GM12872 (cell line): Measurements from ENCODE around the gene ZNF579.

Experiments
- TF ChIP-seq, protein P1 (sequence below): IDR thresholded peaks from 3 replicates; pipeline ENCODE4 v1.5.1; 2011; ENCODE audit warnings: low read depth, mild to moderate bottlenecking, low read length, moderate library complexity; ENCODE audit not compliant: insufficient read depth

Gene ZNF579

DNA sequence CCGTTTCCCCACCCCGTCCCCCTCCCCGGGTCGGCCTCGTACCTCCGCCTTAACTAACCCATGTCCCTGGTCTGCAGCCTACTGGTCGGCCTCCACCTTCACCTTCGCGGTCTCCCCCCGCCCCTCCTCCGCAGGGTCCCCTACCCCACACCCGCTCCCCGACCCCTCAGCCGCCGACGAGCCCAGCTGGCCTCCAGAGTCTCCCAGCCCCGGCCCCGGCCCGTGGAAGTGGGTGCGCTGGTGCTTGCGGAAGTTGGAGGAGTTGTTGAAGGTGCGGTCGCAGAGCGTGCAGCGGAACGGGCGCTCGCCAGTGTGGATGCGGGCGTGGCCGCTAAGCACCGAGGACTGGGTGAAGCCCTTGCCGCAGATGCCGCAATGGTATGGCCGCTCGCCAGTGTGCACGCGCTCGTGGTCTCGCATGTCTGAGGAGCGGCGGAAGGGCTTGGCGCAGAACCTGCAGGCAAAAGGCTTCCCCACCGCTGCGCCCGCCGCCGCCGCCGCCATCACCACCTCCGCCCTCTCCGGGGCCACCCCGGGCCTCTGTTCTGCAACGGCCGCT is 41.1 kb upstream of the ZNF579 start:
- TF ChIP-seq, protein P1, sequence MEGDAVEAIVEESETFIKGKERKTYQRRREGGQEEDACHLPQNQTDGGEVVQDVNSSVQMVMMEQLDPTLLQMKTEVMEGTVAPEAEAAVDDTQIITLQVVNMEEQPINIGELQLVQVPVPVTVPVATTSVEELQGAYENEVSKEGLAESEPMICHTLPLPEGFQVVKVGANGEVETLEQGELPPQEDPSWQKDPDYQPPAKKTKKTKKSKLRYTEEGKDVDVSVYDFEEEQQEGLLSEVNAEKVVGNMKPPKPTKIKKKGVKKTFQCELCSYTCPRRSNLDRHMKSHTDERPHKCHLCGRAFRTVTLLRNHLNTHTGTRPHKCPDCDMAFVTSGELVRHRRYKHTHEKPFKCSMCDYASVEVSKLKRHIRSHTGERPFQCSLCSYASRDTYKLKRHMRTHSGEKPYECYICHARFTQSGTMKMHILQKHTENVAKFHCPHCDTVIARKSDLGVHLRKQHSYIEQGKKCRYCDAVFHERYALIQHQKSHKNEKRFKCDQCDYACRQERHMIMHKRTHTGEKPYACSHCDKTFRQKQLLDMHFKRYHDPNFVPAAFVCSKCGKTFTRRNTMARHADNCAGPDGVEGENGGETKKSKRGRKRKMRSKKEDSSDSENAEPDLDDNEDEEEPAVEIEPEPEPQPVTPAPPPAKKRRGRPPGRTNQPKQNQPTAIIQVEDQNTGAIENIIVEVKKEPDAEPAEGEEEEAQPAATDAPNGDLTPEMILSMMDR, result no peak

DNA sequence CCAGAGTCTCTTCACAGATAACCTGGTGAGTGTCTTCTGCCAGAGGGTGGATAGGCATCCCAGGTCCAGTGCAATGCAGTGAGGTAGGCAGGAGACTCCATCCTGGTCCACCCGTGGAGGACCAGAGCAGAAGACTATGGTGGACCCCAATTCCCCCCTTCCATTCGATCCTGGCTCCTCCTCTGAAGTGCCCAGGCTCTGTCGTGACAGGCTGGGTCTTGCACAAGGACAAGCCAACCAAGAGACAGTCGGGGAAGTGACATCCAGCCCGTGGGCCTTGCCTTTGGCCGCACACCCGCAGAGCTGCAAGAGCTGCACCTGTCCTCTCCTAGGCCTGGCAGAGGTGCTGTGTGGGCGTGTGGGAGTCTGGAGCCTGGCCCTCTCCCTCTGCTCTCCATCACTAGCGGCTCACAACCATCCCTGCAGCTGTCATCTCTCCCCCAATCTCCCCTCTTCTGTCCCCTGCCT is 40.6 kb upstream of the ZNF579 start:
- TF ChIP-seq, protein P1, result no peak

DNA sequence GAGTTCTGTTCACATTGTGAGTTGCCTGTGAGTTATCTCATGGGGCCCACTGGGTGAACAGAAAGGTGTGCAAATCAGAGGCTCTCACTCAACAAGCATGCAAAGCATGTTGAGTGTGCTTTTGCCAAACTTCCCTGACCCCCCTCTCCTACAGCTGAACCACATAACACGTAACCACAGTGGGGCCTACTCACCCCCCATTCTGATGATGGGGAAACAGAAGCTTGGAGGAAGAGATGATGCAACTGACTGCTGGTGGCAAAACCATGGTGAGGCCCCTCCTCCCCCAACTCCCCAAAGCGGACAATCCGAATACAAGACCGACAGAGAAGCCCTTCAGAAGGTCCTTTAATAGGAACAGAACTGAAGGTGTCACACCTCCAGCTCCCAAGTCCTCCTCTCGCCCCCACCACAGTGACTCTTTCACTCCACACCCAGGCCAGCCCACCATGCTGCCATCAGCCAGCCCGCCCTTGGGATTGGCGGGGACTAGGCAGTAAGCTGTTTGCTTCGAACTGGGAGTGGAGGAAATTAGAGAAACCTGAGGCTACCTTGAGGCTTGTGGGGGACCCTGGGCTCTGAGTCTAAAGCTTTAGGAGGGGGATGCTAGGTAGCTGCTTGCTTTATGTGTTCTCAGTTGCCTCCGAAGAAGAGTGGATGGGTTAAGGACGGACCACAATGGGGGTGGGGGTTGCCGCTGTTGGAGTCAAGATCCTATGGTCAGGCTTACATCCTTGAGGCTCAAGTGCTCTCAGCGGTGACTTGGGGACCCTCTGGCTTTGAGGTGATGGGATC is 40.0 kb upstream of the ZNF579 start:
- TF ChIP-seq, protein P1, result no peak

DNA sequence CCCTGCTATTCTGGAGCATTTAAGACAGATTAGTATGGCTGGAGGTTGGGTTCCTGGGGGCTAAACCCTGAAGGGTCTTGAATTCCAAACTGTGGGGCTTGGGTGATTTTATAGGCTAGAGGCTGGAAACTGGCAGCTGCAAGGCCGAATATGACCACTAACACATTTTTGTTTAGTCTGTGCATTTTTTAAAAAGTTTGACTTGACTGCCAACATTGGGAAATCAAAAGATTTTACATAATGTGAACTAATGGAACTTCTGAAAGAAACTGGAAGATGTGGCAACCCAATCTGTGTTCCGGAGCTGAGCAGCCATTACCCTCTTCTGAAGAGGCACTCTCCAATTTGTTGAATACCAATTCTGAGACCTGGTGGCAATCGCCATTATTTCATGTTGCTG is 38.6 kb upstream of the ZNF579 start:
- TF ChIP-seq, protein P1, result no peak

DNA sequence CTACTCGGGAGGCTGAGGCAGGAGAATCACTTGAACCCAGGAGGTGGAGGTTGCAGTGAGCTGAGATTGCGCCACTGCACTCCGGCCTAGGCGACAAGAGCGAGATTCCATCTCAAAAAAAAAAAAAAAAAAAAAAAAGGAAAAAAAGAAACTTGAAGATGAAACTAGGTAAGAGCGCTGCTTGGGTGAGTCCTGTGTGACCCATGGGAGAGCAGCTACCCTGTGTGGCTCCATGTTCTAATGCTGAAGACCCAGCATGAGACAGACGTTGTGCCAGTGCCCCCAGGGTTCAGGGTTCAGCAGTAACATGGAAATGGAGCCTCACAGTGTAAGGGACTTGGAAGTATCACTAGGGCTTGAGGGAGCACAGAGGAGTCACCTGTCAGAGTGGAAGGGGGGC is 37.8 kb upstream of the ZNF579 start:
- TF ChIP-seq, protein P1, result no peak

DNA sequence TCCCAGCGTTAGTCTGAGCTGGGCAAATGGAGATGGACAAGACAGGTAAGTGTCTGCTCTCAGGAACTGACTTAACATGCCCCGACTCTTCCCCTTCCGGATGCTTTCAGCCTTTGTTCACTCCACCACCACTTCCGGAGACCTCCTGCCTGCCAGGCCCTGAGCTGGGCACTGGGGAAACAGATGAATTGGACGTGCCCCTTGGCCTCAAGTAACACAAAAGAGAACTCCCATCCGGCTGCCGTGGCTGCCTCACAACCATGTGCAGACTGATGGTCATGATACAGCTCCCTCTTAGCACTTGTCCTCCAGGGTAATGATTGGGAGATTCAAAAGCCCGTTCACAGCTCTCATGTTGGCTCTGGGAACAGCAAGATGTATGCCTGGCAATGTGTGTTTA is 36.8 kb upstream of the ZNF579 start:
- TF ChIP-seq, protein P1, result no peak

DNA sequence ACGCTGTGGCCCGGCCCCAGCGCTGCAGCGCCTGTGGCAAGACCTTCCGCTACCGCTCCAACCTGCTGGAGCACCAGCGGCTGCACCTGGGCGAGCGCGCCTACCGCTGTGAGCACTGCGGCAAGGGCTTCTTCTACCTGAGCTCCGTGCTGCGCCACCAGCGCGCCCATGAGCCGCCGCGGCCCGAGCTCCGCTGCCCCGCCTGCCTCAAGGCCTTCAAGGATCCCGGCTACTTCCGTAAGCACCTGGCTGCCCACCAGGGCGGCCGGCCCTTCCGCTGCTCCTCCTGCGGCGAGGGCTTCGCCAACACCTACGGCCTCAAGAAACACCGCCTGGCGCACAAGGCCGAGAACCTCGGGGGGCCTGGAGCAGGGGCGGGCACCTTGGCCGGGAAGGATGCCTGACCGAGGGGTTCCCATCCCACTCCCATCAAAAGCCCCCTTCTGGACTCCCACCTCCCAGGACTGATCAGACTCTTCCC is 35.8 kb upstream of the ZNF579 start:
- TF ChIP-seq, protein P1, result no peak
